Caco-2 (cell line): ENCODE results near the gene SPINK2. TPM values are rescaled to one million over a fixed set of nuclear protein-coding genes. Genes with fewer than 3 reads are reported as not detected.

ENCODE experiments used
- BruUV-seq: library from RNA; stranded (reverse); fragments of 400-500 nt; replicated peaks from 2 replicates; lab custom pipeline; 2021; lab: Mats Ljungman, UMichigan
- CTCF ChIA-PET: fragments of 300-600 bp; sonication (Branson Sonifier 250); formaldehyde crosslinking; loops from one replicate; lab custom pipeline; 2022; ENCODE audit warnings: antibody characterized with exemption; lab: Charles Lee
- POLR2A ChIA-PET: fragments of 300-600 bp; sonication (Branson Sonifier 250); formaldehyde crosslinking; loops from one replicate; lab custom pipeline; 2022; ENCODE audit warnings: antibody characterized with exemption; lab: Charles Lee
- DNase-seq, 2 experiments: peaks; one replicate each; pipeline versions ENCODE4 v3.0.0 to v3.0.0-alpha.2; 2020 to 2022
- H3K27me3 ChIP-seq: replicated peaks from 2 replicates; pipeline ENCODE4 v1.6.0; 2011; ENCODE audit warnings: low read length; ENCODE audit not compliant: control insufficient read depth, insufficient read depth
- H3K36me3 ChIP-seq: 2 replicates; pipeline ENCODE4 v1.5.1; 2011; ENCODE audit warnings: low read length; ENCODE audit not compliant: control insufficient read depth, insufficient read depth
- H3K4me1 ChIP-seq: fragments of 250-450 bp; sonication (Bioruptor Pico); 2 replicates; pipeline ENCODE4 v1.5.1; 2020; ENCODE audit warnings: mild to moderate bottlenecking
- H3K4me3 ChIP-seq: 2 replicates; pipeline ENCODE4 v1.5.1; 2011; ENCODE audit warnings: low read depth, mild to moderate bottlenecking, control low read depth, low read length
- H3K9me3 ChIP-seq: fragments of 250-450 bp; sonication (Bioruptor Pico); 2 replicates; pipeline ENCODE4 v1.5.1; 2020; ENCODE audit warnings: mild to moderate bottlenecking, moderate library complexity
- H3K27ac Mint-ChIP-seq: one replicate; pipeline ENCODE4 v1.8.0; 2022; ENCODE audit warnings: mixed read lengths; ENCODE audit not compliant: unreplicated experiment
- H3K27me3 Mint-ChIP-seq: one replicate; pipeline ENCODE4 v1.8.0; 2022; ENCODE audit warnings: mixed read lengths; ENCODE audit not compliant: insufficient read depth, unreplicated experiment
- H3K36me3 Mint-ChIP-seq: one replicate; pipeline ENCODE4 v1.8.0; 2022; ENCODE audit warnings: mild to moderate bottlenecking, mixed read lengths; ENCODE audit not compliant: insufficient read depth, unreplicated experiment
- H3K4me1 Mint-ChIP-seq: one replicate; pipeline ENCODE4 v1.8.0; 2022; ENCODE audit warnings: low read depth, mixed read lengths; ENCODE audit not compliant: unreplicated experiment
- H3K4me3 Mint-ChIP-seq: one replicate; pipeline ENCODE4 v1.8.0; 2022; ENCODE audit warnings: mild to moderate bottlenecking, moderate library complexity, mixed read lengths; ENCODE audit not compliant: unreplicated experiment
- H3K9me3 Mint-ChIP-seq: one replicate; pipeline ENCODE4 v1.8.0; 2022; ENCODE audit warnings: mixed read lengths; ENCODE audit not compliant: unreplicated experiment
- intact Hi-C: fragments of 100-400 bp; cut with micrococcal nuclease; formaldehyde crosslinking; loops from one replicate; pipeline ENCODE4 v1.10.0; 2022; ENCODE audit not compliant: unreplicated experiment
- total RNA-seq: library from RNA; stranded (reverse); gene quantifications from 2 replicates; pipeline ENCODE4 v1.2.3, GENCODE V29; 2022
- TF ChIP-seq, protein P1 (sequence below), 2 experiments: fragments of 200-600 bp in 1 of 2; IDR thresholded peaks; 1 replicate in 1 of 2; 2 replicates in 1 of 2; pipeline versions ENCODE4 v1.5.1 to v1.8.0; 2011 to 2022; ENCODE audit warnings: antibody characterized with exemption in 1 of 2, control low read depth in 1 of 2, inconsistent platforms in 1 of 2, low read depth in 1 of 2, low read length in 1 of 2, mild to moderate bottlenecking in 1 of 2, moderate library complexity in 1 of 2; ENCODE audit not compliant: insufficient read depth in 1 of 2, severe bottlenecking in 1 of 2, unreplicated experiment in 1 of 2

SPINK2 gene
- total RNA-seq, 1 experiment from 2014 or later = not detected

DNA sequence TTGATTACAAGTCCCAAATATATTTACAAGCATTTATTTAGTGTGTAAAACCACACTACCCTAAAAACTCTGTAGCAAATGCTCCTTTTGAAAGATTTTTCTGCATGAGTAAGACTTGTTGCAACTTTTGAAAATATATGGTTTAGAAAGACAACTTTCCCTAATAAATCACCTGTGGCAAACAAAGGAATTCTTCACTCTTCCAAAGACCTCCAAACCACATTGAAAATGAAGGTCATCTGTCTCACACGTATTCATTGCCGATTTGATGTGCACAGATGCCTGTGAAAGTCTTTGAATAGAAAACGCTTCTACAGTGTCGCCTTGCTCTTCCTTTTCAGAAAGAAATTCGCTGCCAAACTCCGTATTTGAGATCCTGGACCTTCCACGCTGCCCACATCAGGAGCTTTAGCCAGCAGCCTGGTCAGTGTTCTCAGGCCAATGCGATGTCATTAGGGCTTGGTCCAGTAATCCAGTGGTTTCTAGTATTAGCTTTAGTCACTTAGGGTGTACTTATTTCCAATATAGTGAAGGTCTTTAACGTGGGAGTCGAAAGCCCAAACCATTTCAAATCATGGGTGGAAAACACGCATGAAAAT is 22.2 kb downstream of the SPINK2 start:
- Mint-ChIP-seq H3K4me3 (peak overlapping the region; percentile 96), H3K27ac (peak overlapping the region; percentile 79), H3K4me1 (no peaks in the 10 kb centered on the region), H3K9me3 (no peaks in the 10 kb centered on the region), H3K27me3 (no peaks in the 10 kb centered on the region), H3K36me3 (no peaks in the 10 kb centered on the region)
- TF ChIP-seq, protein P1, sequence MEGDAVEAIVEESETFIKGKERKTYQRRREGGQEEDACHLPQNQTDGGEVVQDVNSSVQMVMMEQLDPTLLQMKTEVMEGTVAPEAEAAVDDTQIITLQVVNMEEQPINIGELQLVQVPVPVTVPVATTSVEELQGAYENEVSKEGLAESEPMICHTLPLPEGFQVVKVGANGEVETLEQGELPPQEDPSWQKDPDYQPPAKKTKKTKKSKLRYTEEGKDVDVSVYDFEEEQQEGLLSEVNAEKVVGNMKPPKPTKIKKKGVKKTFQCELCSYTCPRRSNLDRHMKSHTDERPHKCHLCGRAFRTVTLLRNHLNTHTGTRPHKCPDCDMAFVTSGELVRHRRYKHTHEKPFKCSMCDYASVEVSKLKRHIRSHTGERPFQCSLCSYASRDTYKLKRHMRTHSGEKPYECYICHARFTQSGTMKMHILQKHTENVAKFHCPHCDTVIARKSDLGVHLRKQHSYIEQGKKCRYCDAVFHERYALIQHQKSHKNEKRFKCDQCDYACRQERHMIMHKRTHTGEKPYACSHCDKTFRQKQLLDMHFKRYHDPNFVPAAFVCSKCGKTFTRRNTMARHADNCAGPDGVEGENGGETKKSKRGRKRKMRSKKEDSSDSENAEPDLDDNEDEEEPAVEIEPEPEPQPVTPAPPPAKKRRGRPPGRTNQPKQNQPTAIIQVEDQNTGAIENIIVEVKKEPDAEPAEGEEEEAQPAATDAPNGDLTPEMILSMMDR (IDR thresholded peaks at IDR 0.05; ENCODE audit: insufficient read depth in 1 of 2, low read depth in 1 of 2, low read length in 1 of 2, severe bottlenecking in 1 of 2, unreplicated experiment in 1 of 2) = no peak
- no peaks in the 10 kb centered on the region for H3K9me3 ChIP-seq
- no peak overlapping the region for H3K4me3 ChIP-seq
- no peaks in the 10 kb centered on the region for H3K27me3 ChIP-seq
- no peaks in the 10 kb centered on the region for H3K4me1 ChIP-seq
- no peaks in the 10 kb centered on the region for H3K36me3 ChIP-seq
- intact Hi-C loops = no loop called here
- no TSS peak for BruUV-seq
- DNase-seq = no peak
- ChIA-PET POLR2A (no interaction called here), CTCF (interaction anchor here (0.6 to 1.6 kb wide), 12 partner anchors 12 to 747 kb away, joined by 3 to 20 read pairs (median 4); partner anchors contain the start of gene HOPX)

DNA sequence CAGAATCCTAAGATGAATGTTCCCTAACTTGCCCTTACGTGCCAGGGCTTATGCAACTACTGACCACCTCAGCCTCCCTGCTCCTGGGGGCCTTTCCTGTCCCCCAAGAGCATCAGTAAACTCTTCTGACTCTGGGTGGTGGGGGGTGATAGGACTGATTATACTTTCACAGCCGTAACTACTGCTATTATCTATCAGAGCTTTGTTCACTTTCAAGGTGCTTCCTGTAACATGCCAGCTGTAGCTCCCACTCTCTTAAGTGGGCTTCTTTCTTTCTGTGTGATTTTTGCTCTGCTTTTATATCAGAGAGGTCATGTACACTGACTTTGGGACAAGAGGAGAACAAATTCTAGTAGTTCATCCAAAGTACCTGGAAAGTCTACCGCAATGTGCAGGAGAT is 25.3 kb downstream of the SPINK2 start:
- ChIA-PET POLR2A (no interaction called here), CTCF (no interaction called here)
- Mint-ChIP-seq H3K36me3 (no peaks in the 10 kb centered on the region), H3K27ac (no peak overlapping the region), H3K4me1 (no peaks in the 10 kb centered on the region), H3K27me3 (no peaks in the 10 kb centered on the region), H3K9me3 (no peaks in the 10 kb centered on the region), H3K4me3 (no peak overlapping the region)
- 0 out of 2 replicates have a peak, but pooled peaks cover 4% of the 10 kb centered on the region for H3K4me1 ChIP-seq
- no peak for DNase-seq
- BruUV-seq = no TSS peak
- no peaks in the 10 kb centered on the region for H3K36me3 ChIP-seq
- no peaks in the 10 kb centered on the region for H3K27me3 ChIP-seq
- TF ChIP-seq, protein P1 (IDR thresholded peaks at IDR 0.05; ENCODE audit: insufficient read depth in 1 of 2, low read depth in 1 of 2, low read length in 1 of 2, severe bottlenecking in 1 of 2, unreplicated experiment in 1 of 2) = no peak
- no peaks in the 10 kb centered on the region for H3K9me3 ChIP-seq
- no peak overlapping the region for H3K4me3 ChIP-seq
- intact Hi-C loops = no loop called here

DNA sequence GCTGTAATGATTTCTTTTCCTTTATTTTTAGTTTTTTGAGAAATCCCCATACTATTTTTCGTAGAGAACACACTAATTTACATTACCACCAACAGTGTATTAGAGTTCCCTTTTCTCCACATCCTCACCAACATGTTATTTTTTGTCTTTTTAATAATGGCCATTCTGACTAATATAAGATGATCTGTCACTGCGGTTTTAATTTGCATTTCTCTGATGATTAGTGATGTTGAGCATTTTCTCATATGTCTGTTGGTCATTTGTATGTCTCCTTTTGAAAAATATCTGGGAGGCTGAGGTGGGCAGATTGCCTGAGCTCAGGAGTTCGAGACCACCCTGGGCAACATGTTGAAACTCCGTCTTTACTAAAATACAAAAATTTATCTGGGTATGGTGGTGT is 30.2 kb downstream of the SPINK2 start:
- Histone ChIP-seq H3K9me3 (no peaks in the 10 kb centered on the region), H3K27me3 (no peaks in the 10 kb centered on the region), H3K36me3 (no peaks in the 10 kb centered on the region), H3K4me1 (peaks cover 14% of the 10 kb centered on the region; the same call in 1 of the 2 replicates), H3K4me3 (no peak overlapping the region)
- TF ChIP-seq, protein P1 (IDR thresholded peaks at IDR 0.05; ENCODE audit: insufficient read depth in 1 of 2, low read depth in 1 of 2, low read length in 1 of 2, severe bottlenecking in 1 of 2, unreplicated experiment in 1 of 2) = no peak
- H3K36me3 Mint-ChIP-seq = no peaks in the 10 kb centered on the region
- CTCF ChIA-PET = no interaction called here
- peaks cover 7% of the 10 kb centered on the region for H3K4me1 Mint-ChIP-seq
- no peak for DNase-seq
- POLR2A ChIA-PET = no interaction called here
- no peaks in the 10 kb centered on the region for H3K9me3 Mint-ChIP-seq
- H3K27me3 Mint-ChIP-seq = no peaks in the 10 kb centered on the region
- H3K4me3 Mint-ChIP-seq = no peak overlapping the region
- intact Hi-C loops = no loop called here
- no TSS peak for BruUV-seq
- H3K27ac Mint-ChIP-seq = no peak overlapping the region
